ENCODE measurements around the gene ETNK2. TPM values are rescaled to one million over a fixed set of nuclear protein-coding genes. Genes with fewer than 3 reads are reported as not detected.

The ETNK2 gene
- total and polyA plus RNA-seq, 2 experiments from 2014 or later = 7.6 to 26.2 TPM

- H4K20me1 ChIP-seq (replicated peaks; ENCODE audit: insufficient read depth) = peaks cover 60% of the 10 kb centered on the region
- no peaks in the 10 kb centered on the region for H3K27me3 ChIP-seq (ENCODE audit: insufficient read depth)
- peak overlapping the region; percentile 79; the same call in 1 of the 2 replicates for H3K27ac ChIP-seq (ENCODE audit: low read depth)
- DNase-seq (ENCODE audit: low spot score) (no peak), ATAC-seq (peak; percentile 14; the same call in 2 of the 3 replicates)
- peaks cover 64% of the 10 kb centered on the region for H3K4me1 ChIP-seq (ENCODE audit: insufficient read depth)
- peaks cover 100% of the 10 kb centered on the region for H3K79me2 ChIP-seq (replicated peaks; ENCODE audit: insufficient read depth)
- no peak overlapping the region for H3K4me3 ChIP-seq
- H3K4me2 ChIP-seq = peak overlapping the region; percentile 4
- Mint-ChIP-seq H3K36me3 (ENCODE audit: low read depth) (peaks cover 6% of the 10 kb centered on the region; the same call in 2 of the 3 replicates), H3K4me3 (no peak overlapping the region), H3K27ac (peak overlapping the region; percentile 74; the same call in 1 of the 2 replicates), H3K4me1 (peaks cover 70% of the 10 kb centered on the region), H3K27me3 (ENCODE audit: insufficient read depth, low read depth, poor library complexity) (peaks cover 23% of the 10 kb centered on the region), H3K9me3 (no peaks in the 10 kb centered on the region)
- no peaks in the 10 kb centered on the region for H3K9me2 ChIP-seq (ENCODE audit: insufficient read depth)
- no peak for TF ChIP-seq CTCF (conservative IDR thresholded peaks at IDR 0.05; ENCODE audit: low read depth in 2 of 2)
- TF ChIP-seq CREB1 (CRISPR knock-in tag; IDR thresholded peaks at IDR 0.05; ENCODE audit: low read depth) = no peak
- TF ChIP-seq, protein P1, sequence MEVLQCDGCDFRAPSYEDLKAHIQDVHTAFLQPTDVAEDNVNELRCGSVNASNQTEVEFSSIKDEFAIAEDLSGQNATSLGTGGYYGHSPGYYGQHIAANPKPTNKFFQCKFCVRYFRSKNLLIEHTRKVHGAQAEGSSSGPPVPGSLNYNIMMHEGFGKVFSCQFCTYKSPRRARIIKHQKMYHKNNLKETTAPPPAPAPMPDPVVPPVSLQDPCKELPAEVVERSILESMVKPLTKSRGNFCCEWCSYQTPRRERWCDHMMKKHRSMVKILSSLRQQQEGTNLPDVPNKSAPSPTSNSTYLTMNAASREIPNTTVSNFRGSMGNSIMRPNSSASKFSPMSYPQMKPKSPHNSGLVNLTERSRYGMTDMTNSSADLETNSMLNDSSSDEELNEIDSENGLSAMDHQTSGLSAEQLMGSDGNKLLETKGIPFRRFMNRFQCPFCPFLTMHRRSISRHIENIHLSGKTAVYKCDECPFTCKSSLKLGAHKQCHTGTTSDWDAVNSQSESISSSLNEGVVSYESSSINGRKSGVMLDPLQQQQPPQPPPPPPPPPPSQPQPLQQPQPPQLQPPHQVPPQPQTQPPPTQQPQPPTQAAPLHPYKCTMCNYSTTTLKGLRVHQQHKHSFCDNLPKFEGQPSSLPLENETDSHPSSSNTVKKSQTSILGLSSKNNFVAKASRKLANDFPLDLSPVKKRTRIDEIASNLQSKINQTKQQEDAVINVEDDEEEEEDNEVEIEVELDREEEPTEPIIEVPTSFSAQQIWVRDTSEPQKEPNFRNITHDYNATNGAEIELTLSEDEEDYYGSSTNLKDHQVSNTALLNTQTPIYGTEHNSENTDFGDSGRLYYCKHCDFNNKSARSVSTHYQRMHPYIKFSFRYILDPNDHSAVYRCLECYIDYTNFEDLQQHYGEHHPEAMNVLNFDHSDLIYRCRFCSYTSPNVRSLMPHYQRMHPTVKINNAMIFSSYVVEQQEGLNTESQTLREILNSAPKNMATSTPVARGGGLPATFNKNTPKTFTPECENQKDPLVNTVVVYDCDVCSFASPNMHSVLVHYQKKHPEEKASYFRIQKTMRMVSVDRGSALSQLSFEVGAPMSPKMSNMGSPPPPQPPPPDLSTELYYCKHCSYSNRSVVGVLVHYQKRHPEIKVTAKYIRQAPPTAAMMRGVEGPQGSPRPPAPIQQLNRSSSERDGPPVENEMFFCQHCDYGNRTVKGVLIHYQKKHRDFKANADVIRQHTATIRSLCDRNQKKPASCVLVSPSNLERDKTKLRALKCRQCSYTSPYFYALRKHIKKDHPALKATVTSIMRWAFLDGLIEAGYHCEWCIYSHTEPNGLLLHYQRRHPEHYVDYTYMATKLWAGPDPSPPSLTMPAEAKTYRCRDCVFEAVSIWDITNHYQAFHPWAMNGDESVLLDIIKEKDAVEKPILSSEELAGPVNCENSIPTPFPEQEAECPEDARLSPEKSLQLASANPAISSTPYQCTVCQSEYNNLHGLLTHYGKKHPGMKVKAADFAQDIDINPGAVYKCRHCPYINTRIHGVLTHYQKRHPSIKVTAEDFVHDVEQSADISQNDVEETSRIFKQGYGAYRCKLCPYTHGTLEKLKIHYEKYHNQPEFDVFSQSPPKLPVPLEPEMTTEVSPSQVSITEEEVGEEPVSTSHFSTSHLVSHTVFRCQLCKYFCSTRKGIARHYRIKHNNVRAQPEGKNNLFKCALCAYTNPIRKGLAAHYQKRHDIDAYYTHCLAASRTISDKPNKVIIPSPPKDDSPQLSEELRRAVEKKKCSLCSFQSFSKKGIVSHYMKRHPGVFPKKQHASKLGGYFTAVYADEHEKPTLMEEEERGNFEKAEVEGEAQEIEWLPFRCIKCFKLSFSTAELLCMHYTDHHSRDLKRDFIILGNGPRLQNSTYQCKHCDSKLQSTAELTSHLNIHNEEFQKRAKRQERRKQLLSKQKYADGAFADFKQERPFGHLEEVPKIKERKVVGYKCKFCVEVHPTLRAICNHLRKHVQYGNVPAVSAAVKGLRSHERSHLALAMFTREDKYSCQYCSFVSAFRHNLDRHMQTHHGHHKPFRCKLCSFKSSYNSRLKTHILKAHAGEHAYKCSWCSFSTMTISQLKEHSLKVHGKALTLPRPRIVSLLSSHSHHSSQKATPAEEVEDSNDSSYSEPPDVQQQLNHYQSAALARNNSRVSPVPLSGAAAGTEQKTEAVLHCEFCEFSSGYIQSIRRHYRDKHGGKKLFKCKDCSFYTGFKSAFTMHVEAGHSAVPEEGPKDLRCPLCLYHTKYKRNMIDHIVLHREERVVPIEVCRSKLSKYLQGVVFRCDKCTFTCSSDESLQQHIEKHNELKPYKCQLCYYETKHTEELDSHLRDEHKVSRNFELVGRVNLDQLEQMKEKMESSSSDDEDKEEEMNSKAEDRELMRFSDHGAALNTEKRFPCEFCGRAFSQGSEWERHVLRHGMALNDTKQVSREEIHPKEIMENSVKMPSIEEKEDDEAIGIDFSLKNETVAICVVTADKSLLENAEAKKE (CRISPR knock-in tag; IDR thresholded peaks at IDR 0.05) = no peak
- TF ChIP-seq ZNF114 (CRISPR knock-in tag; IDR thresholded peaks at IDR 0.05) = no peak
- TF ChIP-seq EZH2 (IDR thresholded peaks at IDR 0.05; ENCODE audit: low read depth, unreplicated experiment) = no peak
- no peak for TF ChIP-seq NANOG (IDR thresholded peaks at IDR 0.05; ENCODE audit: borderline replicate concordance)
- TF ChIP-seq JUNB (IDR thresholded peaks at IDR 0.05; ENCODE audit: unreplicated experiment) = no peak
- TF ChIP-seq ZNF331 (CRISPR knock-in tag; IDR thresholded peaks at IDR 0.05; ENCODE audit: low read depth) = no peak
- no peak for TF ChIP-seq STAT1 (IDR thresholded peaks at IDR 0.05; ENCODE audit: unreplicated experiment)
- no peak for TF ChIP-seq EZH2phosphoT487 (IDR thresholded peaks at IDR 0.05; ENCODE audit: unreplicated experiment)
- no peak for TF ChIP-seq POLR2AphosphoS5 (IDR thresholded peaks at IDR 0.05; ENCODE audit: low read depth)
- TF ChIP-seq, protein P2, sequence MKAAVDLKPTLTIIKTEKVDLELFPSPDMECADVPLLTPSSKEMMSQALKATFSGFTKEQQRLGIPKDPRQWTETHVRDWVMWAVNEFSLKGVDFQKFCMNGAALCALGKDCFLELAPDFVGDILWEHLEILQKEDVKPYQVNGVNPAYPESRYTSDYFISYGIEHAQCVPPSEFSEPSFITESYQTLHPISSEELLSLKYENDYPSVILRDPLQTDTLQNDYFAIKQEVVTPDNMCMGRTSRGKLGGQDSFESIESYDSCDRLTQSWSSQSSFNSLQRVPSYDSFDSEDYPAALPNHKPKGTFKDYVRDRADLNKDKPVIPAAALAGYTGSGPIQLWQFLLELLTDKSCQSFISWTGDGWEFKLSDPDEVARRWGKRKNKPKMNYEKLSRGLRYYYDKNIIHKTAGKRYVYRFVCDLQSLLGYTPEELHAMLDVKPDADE (IDR thresholded peaks at IDR 0.05) = no peak
- TF ChIP-seq, protein P3, sequence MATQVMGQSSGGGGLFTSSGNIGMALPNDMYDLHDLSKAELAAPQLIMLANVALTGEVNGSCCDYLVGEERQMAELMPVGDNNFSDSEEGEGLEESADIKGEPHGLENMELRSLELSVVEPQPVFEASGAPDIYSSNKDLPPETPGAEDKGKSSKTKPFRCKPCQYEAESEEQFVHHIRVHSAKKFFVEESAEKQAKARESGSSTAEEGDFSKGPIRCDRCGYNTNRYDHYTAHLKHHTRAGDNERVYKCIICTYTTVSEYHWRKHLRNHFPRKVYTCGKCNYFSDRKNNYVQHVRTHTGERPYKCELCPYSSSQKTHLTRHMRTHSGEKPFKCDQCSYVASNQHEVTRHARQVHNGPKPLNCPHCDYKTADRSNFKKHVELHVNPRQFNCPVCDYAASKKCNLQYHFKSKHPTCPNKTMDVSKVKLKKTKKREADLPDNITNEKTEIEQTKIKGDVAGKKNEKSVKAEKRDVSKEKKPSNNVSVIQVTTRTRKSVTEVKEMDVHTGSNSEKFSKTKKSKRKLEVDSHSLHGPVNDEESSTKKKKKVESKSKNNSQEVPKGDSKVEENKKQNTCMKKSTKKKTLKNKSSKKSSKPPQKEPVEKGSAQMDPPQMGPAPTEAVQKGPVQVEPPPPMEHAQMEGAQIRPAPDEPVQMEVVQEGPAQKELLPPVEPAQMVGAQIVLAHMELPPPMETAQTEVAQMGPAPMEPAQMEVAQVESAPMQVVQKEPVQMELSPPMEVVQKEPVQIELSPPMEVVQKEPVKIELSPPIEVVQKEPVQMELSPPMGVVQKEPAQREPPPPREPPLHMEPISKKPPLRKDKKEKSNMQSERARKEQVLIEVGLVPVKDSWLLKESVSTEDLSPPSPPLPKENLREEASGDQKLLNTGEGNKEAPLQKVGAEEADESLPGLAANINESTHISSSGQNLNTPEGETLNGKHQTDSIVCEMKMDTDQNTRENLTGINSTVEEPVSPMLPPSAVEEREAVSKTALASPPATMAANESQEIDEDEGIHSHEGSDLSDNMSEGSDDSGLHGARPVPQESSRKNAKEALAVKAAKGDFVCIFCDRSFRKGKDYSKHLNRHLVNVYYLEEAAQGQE (IDR thresholded peaks at IDR 0.05; ENCODE audit: unreplicated experiment) = no peak
- H3F3A ChIP-seq (replicated peaks; ENCODE audit: low read depth) = 0 out of 2 replicates have a peak, but pooled peaks cover 5% of the 10 kb centered on the region
- no peak overlapping the region for H2AFZ ChIP-seq
- H3K36me3 ChIP-seq (ENCODE audit: insufficient read depth) = no peaks in the 10 kb centered on the region
These were observed 49.7 kb downstream of the ETNK2 start for GRCh38 chr1:204102029-204102611.
